ENCODE measurements around the gene CPNE2. TPM values are rescaled to one million over a fixed set of nuclear protein-coding genes. Genes with fewer than 3 reads are reported as not detected.

CPNE2 gene
- total and polyA plus RNA-seq, 2 of the 8 experiments (the other 6 are each of a cell fraction or from before 2014, with no cell fraction given), result 10.6 to 39.5 TPM

- TF ChIP-seq USF2 (IDR thresholded peaks at IDR 0.05; ENCODE audit: low read length), result peak; percentile 96
- TF ChIP-seq PHF8 (conservative IDR thresholded peaks at IDR 0.05; ENCODE audit: low read depth, low read length), result peak; percentile 63
- TF ChIP-seq GTF2F1 (IDR thresholded peaks at IDR 0.05; ENCODE audit: borderline replicate concordance, low read depth, low read length), result peak; percentile 84; the same call in 1 of the 2 replicates
- peak; percentile 50; the same call in 1 of the 2 replicates for TF ChIP-seq POLR2AphosphoS5 (IDR thresholded peaks at IDR 0.05; ENCODE audit: low read depth, low read length)
- TF ChIP-seq RXRA (IDR thresholded peaks at IDR 0.05; ENCODE audit: insufficient read depth, low read depth, low read length), result no peak
- TF ChIP-seq BACH1 (IDR thresholded peaks at IDR 0.05; ENCODE audit: low read length), result no peak
- TF ChIP-seq MAX (IDR thresholded peaks at IDR 0.05), result peak; percentile 61; the same call in 1 of the 2 replicates
- peak; percentile 51 for TF ChIP-seq KDM4A (IDR thresholded peaks at IDR 0.05; ENCODE audit: low read depth, low read length, severe bottlenecking)
- peak; percentile 92 for TF ChIP-seq CREB1 (IDR thresholded peaks at IDR 0.05)
- peak; percentile 60; the same call in 1 of the 2 replicates for TF ChIP-seq CHD2 (IDR thresholded peaks at IDR 0.05; ENCODE audit: low read length)
- TF ChIP-seq ATF3 (IDR thresholded peaks at IDR 0.05; ENCODE audit: insufficient read depth, low read depth, low read length), result 0 out of 2 replicates have a peak, but pooled peaks have one; percentile 45
- peak; percentile 44 for TF ChIP-seq TAF1 (IDR thresholded peaks at IDR 0.05; ENCODE audit: low read depth, low read length)
- TF ChIP-seq YY1 (IDR thresholded peaks at IDR 0.05; ENCODE audit: low read depth, low read length), result peak; percentile 91
- TF ChIP-seq SAP30 (IDR thresholded peaks at IDR 0.05; ENCODE audit: insufficient read depth, insufficient replicate concordance, low read length), result peak; percentile 68
- no peak for TF ChIP-seq SRF (IDR thresholded peaks at IDR 0.05; ENCODE audit: low read depth, low read length)
- peak; percentile 37; the same call in 1 of the 2 replicates for TF ChIP-seq RBBP5 (IDR thresholded peaks at IDR 0.05; ENCODE audit: borderline replicate concordance, low read depth, low read length)
- TF ChIP-seq NRF1 (IDR thresholded peaks at IDR 0.05; ENCODE audit: low read depth, low read length), result no peak
- TF ChIP-seq RFX5 (IDR thresholded peaks at IDR 0.05; ENCODE audit: borderline replicate concordance, low read depth, low read length), result no peak
- peak; percentile 26; the same call in 1 of the 2 replicates for TF ChIP-seq SP2 (IDR thresholded peaks at IDR 0.05; ENCODE audit: low read length)
- TF ChIP-seq SP4 (IDR thresholded peaks at IDR 0.05; ENCODE audit: low read length), result peak; percentile 66; the same call in 1 of the 2 replicates
- TF ChIP-seq EGR1 (IDR thresholded peaks at IDR 0.05; ENCODE audit: borderline replicate concordance, low read depth, low read length), result peak; percentile 52; the same call in 1 of the 2 replicates
- peak; percentile 74; the same call in 1 of the 2 replicates for TF ChIP-seq GABPA (IDR thresholded peaks at IDR 0.05; ENCODE audit: borderline replicate concordance, insufficient read depth, low read length)
These were observed 93.8 kb downstream of the CPNE2 start, which contains the start of the genes PSME3IP1 and RSPRY1 (continued) for GRCh38 chr16:57185945-57186871.
